Left kidney (tissue), 2 donors: ENCODE measurements around the gene PHC2. TPM values are rescaled to one million over a fixed set of nuclear protein-coding genes. Genes with fewer than 3 reads are reported as not detected.
"Not testable (repeated sequence)": the region's sequence is repeated elsewhere in the genome, so short reads cannot be mapped to it uniquely, and the experiment has no call there.

ENCODE experiments used
- DNase-seq: peaks from one replicate; pipeline ENCODE4 v3.0.0-alpha.2; 2013
- polyA plus RNA-seq: library from polyadenylated mRNA; unstranded; fragments of 120-200 nt; gene quantifications from one replicate; pipeline ENCODE4 v1.2.1, GENCODE V29; 2013; ENCODE audit not compliant: insufficient read length

The PHC2 gene
- polyA plus RNA-seq, 1 donor: 103 TPM

DNA sequence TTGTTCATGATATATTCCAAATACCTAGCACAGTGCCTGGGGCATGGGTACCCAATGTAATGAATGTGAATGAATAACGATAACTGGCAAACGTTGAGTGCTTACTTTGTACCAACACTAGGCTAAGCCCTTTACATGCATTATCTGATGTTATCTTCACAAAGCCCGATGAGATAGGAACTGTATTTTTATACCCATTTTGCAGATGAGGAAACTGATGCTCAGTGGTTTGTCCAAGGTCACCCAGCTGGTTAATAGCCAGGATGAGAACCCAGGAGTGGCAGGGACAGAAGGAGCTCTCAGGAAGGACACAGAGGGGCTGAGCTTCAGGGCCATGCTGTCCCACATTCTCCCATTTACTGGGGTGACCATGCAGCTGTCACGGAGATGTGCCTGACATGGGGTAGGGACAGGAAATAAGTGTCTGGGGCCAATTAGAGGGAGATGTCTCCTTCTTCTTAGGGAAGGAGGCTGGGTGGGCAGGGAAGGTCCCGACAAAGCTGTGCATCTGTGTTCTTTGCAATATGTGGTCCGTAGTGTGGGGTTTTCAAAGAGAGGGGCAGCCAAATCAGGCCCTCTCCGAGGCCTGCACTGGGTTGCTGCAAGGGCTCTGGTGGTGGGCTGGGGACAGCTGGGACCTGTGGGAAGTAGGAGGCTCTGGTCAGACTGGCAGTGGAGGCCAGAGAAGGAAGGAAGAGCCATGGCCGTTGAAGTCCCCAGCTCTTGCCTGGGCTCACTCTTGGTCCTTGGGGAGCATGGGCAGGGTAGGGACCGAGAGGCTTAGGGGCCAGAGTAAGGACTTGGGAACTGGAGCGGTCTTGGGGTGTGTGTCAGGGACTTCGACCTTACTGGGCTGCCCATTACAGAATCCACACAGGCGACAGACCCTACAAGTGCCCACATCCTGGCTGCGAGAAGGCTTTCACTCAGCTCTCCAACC is 136.6 kb downstream of the PHC2 start:
- DNase-seq: no peak

DNA sequence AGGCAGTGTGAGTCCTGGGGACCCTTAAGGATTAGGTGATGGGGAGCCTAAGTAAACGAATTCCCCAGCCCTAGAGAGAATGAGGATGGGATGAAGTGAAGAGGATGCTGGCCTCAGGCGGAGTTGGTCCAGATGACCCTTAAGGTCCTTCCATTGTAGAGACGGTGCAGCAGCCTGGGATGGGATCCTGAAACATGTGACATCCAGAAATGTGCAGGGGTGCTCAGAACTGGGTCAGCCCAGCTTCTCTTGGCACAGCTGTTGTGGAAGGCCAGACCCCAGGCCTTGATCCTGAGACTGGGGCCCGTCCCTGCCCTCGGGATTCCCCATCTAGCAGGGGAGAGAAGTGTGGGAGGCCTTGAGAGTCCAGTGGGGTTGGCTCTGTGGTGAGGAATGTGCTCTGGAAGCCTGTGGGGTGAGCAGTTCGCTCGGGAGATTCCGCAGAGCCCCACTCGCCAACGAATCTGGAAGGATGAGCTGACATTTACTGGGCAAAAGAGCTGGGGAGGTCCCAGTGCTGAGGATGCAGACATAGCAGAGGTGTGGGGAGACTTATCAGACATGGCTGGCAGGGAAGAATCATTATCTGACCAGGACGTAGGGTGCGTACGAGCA is 138.1 kb downstream of the PHC2 start:
- DNase-seq: no peak

DNA sequence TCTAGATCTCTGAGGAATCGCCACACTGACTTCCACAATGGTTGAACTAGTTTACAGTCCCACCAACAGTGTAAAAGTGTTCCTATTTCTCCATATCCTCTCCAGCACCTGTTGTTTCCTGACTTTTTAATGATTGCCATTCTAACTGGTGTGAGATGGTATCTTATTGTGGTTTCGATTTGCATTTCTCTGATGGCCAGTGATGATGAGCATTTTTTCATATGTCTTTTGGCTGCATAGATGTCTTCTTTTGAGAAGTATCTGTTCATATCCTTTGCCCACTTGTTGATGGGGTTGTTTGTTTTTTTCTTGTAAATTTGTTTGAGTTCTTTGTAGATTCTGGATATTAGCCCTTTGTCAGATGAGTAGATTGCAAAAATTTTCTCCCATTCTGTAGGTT is 140.3 kb downstream of the PHC2 start:
- DNase-seq: not testable (repeated sequence)

DNA sequence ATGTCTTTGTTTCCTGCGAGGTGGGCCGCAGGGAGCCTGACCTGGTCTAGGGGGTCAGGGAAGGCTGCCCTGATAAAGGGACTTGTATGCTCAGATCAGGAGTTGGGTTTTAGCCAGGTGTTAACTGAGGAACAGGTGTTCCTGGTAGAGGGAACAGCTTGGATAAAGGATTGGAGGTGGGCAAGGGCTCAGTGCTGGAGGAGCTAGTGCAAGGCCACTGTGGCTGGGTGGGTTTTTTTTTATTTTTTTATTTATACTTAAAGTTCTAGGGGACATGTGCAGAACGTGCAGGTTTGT is 141.1 kb downstream of the PHC2 start:
- no peak for DNase-seq

DNA sequence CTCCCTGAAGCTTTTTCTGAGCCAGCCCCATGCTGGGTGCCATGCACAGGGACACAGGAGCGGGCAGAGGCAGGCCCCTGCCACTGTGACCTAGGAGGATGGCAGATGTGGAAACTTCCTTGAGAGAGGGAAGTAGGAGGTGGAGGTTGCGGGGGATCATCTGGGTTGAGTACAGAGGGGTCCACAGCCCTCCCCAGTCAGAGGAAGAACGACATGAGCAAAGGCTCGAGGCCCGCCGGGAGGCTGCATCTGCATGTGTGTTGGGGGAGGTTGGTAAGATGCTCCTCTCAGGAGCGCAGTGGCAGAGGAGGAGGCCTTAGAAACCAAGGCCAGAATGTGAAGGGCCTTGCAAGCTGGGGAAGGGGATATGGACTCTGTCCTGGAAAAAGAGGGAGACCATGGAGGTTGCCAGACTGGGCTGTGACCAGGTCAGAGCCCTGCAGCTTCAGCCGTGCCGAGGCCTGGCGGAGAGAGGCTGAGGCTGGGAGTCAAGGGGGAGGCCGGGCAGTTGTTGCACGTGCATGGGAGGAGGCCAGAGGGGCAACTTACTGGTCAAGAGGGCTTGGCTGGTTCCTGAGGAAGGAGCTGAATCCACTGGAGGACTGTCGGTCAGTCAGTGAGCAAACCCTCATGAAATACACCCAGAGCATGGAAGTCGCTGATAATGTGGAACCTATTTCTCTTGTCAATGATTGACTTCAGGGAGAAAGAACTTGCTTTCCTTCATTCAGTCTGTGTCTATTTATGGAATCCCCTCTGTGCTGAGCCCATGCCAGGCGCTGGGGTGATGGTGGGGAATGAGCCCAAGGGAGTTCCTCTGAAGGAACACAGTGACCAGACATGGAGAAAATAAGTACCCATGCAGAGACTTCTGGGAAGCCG is 141.7 kb downstream of the PHC2 start:
- no peak for DNase-seq

DNA sequence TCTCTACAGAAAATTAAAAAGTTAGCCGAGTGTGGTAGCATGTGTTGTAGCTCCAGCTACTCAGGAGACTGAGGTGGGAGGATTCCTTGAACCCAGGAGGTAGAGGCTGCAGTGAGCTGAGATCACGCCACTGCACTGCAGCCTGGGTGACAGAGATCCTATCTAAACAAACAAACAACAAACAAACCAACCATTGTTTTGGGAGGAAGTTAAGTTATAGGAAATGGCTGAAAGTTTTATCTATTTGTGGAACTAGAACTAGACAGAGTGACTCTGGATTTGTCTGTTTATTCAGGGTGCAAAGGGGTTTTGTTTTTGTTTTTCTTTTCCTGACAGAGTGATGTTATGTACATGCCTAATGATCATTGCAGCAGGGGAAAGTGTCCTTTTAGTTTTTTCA is 143.6 kb downstream of the PHC2 start:
- no peak for DNase-seq

DNA sequence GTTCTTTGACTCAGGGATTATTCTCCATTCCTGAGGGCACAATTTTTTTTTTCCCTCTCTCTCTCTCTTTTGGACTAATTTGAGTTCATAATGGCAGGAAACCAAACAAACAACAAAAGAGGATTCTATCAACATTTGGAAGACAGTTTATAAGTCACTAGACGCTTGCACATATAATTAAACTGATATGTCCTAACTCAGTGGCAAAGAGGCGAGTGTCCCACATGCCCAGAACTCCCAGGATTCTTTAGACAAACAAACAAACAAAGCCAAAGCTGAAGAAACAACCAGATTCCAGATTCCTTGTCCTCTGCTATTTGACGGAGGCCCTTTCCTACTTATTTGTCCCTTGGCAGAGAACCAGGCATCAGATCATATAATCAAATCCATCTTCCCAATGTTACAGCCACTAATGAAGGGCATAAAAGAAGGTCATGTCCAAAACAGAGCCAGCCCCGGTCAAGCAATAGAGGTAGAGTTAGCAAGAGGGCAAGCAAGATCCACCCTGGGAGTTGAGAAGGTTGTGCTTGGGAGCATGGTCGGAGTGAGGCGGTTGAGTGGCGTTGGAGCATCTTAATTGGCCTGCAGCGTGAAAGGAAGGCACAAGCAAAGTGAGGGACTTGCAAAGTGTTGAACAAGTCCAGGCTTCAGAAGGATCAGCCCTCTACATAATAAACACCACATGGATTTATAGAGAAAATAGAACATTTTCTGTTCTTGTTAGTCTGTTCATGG is 144.3 kb downstream of the PHC2 start:
- DNase-seq: no peak

DNA sequence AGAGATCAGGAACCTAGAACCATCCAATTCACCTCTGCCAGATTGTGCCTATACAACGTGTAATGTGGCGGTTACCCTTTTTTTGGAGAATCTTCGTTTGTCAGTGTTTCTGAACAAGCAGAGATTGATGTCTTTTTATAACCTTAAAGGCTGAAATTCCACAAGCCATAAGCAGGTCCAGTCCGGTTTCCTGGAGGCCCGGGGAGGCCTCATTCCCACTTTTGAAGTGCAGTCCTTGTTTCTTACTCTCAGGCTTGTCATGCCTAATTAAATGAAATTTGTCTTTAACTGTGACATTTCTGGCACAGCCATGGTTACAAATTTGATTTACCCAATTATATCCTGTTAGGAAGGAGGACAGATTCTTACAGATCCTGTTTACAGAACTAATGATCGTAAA is 146.8 kb downstream of the PHC2 start:
- DNase-seq: no peak

DNA sequence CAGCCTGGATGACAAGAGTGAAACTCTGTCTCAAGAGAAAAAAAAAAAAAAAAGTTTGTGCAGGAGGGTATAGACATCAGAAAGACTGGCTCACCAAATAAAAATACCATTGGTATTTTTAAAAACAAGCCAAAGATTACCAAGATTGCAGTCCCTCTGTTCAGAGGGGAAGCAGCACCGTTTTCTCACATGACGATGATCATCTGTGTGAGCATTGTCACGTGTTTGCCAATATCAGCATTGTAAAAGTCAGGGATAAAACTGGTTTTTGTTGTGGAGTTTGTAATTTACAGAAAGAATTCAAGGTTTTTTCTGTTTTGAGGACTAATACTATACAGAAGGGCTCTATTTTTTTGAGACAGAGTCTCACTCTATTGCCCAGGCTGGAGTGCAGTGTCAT is 148.1 kb downstream of the PHC2 start:
- DNase-seq: no peak

DNA sequence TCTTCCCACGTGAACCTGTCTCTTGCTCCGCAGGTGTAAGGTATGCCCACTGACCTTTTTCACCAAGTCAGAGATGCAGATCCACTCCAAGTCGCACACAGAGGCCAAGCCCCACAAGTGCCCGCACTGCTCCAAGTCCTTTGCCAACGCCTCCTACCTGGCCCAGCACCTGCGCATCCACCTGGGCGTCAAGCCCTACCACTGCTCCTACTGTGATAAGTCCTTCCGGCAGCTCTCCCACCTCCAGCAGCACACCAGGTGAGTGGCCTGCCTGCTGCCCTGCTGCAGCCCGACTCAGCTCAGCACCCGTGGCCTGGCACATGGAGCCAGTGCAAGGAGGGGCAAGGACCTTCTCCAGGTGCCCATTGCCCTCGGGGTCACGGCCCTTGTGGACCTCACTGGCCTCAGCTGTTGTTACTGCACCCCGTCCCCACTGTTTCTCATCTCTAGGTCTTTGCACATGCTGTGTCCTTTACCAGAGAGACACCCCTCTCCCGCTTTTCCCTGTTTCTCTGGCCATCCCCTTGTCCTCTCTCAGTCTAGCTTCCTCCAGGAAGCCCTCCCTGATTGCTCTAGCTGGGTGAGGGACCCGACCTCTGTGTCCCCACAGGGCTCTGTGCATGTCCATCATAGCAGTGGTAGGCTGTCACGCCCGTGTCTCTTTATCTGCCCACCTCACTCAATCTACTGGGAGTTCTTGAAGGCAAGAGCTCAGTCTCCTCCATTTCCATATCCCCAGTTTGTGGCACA is 149.2 kb downstream of the PHC2 start:
- DNase-seq: no peak

DNA sequence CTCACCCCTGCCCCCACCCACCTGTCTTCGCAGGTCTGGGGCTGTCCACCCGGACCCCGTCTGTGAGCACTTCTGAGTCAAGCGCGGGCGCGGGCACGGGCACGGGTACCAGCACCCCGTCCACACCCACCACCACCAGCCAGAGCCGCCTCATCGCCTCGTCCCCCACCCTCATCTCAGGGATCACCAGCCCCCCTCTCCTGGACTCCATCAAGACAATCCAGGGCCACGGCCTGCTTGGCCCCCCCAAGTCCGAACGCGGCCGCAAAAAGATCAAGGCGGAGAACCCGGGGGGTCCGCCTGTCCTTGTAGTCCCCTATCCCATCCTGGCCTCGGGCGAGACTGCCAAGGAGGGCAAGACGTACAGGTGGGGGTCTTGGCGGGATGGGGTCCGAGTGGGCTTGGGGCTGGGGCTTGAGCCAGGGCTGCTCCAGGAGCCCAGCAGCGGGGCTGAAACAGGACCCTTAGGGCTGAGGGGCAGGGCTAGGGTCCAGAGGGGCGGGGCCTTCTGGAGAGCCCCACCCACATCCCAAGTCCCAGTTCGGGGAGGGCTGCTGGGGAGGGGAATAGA is 150.7 kb downstream of the PHC2 start:
- DNase-seq: no peak

DNA sequence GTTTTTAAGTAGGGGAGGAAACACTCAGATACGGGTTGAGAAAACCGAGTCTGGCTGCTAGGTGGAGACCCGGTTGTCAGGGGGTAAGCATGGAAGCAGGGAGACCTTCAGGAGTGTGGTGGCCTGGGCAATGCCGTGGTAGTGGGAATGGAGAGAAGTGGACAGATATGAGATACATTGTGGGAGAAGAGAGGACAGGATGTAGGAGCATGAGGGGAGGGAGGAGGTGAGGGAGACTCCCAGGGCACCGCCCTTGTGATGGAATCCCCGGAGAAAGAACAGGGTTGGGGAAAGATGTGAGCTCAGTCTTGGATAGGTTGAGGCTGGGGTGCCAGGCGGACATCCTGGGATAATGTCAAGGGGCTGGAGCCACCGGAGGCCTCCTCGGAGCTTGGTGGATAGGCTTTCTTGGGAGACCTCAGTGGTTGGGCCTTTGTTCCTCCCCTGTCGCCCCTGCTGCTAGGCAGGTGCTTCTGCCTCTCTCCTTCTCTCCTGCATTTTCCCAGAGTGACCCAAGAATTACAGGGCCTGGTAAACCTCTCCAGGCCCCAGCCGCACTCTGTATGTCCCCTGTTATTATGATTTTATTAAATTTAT is 153.3 kb downstream of the PHC2 start:
- DNase-seq: no peak

DNA sequence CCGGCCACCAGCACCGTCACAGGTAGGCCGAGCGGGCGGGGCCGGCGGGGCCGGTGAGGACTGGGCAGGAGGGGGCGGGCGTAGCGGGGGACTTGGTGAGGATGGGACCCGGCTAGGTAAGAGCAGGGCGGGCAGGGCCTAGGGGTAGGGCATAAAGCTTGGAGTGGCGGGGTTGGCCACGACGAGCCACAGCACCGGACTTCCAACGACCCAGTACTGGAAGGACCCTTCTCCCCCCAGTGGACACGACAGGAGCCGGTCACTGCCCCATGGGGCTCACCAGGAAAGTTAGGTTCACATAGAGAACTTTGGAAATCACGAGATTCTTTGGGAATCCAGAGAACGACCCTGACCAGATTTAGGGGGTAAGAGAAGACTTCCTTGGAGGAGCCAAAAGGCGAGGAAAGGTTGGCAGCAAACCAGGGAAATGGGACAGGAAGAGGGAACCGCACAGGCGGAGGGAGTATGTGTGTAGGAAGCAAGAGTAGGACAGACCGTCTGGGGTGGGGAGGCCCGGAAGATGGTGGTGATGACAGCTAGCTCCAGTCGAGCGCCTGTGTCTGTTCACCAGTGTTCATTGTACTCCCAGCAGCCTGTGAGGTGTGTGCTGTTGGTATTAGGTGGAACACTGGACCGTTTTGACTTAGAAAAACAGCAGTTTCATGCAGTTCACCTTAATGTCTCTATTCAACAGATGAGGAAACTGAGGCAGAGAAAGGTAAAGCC is 154.2 kb downstream of the PHC2 start:
- no peak for DNase-seq

DNA sequence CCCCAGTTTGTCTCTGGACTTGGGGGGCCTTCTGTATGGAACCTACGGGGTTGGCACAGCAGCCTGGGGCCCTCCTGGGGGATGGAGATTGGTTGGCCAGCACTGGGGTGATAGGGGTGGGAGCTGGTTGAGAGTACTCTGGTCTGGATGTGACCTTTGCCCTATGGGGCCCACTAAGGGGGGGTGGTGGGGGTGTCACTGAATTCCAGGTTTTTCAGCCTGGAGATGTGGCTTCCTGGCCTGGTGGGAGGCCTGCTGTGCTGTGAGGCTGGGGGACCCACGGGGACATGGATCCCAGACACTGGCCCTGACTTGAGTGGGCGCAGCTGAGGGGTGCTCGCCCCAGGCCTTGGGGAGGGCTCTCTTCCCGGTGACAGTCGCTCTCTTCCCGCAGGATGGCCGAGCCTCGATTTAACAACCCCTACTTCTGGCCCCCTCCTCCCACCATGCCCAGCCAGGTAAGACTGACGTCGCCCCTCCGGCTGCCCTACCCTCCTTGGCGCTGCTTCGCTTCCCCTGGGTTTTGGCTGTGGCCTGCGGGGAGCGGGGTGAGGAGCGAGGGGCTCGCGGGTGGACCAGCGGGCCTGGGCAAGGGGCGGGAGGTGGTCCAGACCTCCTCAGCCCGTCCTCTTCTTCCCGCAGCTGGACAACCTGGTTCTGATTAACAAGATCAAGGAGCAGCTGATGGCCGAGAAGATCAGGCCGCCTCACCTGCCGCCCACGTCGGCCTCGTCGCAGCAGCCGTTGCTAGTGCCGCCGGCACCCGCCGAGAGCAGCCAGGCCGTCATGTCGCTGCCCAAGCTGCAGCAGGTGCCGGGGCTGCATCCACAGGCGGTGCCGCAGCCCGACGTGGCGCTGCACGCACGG is 155.0 kb downstream of the PHC2 start:
- no peak for DNase-seq

DNA sequence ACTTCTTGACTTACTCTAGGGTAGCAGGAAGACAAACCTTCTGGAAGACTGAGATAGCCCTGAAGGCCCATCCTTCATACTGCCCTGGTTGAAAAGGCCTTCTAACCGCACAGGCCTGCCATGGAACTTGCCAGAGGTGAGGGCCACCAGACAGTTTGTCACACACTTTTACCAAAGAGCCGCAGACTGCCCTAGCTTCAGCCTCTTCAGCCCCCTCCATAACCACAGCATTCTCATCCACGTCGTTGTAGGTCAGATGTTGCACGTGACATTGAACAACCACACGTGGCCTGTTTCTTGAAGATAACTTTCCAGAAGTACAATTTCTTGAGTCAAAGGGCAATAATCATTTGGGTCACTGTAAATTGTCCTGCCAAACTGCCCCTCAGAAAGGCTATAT is 155.7 kb downstream of the PHC2 start:
- DNase-seq: no peak

DNA sequence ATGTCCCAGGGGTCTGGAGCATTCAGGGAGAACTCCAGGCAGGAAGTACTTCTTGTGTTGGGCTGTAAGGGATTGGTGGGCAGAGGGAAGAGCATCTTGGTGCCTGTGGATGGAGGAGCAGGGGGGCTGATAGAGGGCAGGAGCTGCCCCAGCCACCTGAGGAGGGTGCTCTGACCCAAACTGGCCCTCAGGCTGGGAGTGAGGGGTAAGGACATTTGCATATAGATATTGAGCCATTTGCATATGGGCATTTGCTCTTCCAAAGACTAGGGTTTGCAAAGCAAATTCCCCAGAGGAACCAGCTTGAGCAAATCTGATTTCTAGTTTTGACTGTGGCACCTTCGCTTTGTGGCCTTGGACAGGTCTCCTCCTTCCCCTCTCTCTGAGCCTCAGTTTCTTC is 156.4 kb downstream of the PHC2 start:
- DNase-seq: no peak

DNA sequence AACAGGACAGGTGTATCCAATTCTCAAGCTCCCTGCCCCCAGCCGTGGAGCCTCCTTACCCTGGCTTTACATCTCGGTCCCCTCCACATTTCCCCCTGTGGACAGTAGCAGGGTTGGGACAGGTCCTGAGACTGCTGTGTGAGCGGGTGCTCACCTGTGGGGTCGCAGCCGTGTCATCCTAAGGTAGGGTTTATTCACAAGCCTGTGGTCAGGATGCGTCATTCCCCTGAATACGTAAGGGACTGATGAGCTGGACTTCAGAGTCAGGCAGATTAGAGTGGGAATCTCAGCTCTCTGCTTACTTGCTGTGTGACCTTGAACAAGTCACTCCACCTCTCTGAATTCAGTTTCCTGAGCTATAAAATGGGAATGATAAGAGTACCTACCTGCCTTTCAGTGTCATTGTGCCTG is 156.9 kb downstream of the PHC2 start:
- DNase-seq: no peak
